Occipital lobe (tissue), 2 donors: ENCODE measurements around the gene CASTOR1. TPM values are rescaled to one million over a fixed set of nuclear protein-coding genes. Genes with fewer than 3 reads are reported as not detected.

Experiments used
- DNase-seq: peaks from one replicate; lab custom pipeline; 2025; lab: John Stamatoyannopoulos, UW
- total RNA-seq: library from RNA; depleted of rRNA; stranded (reverse); fragments of >200 nt; gene quantifications from one replicate; pipeline ENCODE4 v1.2.3, GENCODE V29; 2014

The CASTOR1 gene
- total RNA-seq, 1 donor from 2014 or later = 2.7 TPM

GRCh38 chr22:30266445-30267381, 22.6 kb downstream of the CASTOR1 start, which contains the start of gene OSM:
Gene OSM (minus strand): TSS chr22:30266851. CDS start chr22:30266799, 52 bp downstream.
- DNase-seq = no peak

DNA sequence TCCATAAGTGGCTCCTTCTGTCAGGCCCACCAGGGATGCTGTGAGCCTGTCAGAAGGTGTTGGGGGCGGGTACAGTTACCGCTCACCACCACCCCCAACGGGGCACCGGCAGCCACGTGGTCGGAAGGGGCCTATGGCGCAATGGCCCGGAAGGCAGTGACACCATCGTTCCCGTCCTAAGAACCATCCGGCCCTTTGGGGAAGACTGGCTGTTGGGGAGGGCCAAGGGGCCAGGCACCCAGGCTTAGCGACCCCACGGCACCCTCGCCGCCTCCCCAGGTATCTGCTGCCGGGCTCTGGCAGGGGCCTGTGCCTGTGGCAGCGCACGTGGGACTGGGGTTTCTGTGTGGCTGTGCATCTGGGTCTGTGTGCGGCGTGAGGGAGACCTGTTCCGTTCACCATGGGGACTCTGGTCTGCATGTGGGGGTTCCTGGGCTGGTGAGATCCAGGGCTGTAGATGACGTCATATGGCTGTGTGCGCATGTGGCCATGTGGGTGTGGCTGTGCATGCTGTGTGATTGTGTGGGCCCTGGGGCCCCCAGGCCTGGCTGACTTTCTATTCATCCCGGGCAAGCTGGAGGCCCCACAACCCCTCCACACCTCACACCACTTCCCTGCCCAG, 23.4 kb downstream of the CASTOR1 start:
- no peak for DNase-seq

- DNase-seq = no peak
Measured at GRCh38 chr22:30265131-30265720, 24.1 kb downstream of the CASTOR1 start.

DNA sequence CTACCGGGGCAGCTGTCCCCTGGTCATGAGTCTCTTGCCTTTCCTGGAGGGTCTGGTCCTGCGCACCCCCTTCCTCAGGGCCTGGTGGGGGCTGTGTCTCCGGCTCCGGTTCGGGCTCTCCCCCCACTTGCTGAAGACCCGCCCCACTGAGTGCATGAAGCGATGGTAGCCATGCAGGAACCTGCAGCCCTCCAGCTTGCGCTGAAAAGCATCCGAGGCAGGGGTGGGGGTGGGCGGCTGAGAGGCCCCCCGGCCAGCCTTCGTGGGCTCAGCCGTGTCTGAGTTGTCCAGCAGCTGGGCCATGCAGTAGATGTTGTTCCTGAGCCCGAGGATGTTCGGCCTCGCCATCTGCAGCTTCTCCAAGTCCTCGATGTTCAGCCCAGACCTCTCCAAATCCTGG, 25.4 kb downstream of the CASTOR1 start:
- DNase-seq = no peak

- peak; percentile 24 for DNase-seq
Measured at GRCh38 chr22:30262917-30263741, 26.2 kb downstream of the CASTOR1 start.

DNA sequence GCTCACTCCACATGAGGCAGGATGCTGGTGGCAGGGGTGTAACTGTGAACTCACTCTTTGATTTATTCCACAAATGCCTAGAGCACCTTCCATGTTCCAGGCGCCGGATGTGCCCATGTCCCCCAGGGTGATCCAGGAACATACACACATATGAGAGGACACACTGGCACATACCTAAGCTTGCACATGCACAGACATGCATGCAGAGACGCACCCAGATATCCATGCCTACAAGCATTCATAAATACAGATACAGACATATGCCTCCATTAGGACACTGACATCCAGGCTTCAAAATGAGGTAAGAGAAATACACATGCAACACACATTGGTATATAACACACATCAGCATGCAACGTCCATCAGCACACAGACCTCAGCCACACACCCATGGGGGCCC, 27.2 kb downstream of the CASTOR1 start:
- no peak for DNase-seq

DNA sequence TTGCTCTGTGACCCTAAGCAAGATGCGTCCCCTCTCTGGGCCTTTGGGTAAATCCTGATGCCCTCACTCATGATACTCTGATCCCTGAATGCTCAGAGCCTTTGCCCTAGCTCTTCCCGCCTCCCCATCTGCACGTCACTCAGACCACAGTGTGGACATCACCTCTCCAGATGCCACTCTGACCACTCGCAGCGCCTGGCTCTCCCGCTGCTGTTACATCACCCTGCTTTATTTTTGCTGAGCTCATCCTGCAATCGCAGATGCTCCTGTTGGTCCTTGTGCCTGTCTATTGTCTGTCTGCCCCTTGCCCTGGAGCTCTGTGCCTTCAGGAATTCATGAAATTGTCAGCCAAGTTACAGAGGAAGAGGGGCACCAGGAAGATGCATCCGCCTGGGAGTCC, 28.2 kb downstream of the CASTOR1 start:
- DNase-seq = no peak

DNA sequence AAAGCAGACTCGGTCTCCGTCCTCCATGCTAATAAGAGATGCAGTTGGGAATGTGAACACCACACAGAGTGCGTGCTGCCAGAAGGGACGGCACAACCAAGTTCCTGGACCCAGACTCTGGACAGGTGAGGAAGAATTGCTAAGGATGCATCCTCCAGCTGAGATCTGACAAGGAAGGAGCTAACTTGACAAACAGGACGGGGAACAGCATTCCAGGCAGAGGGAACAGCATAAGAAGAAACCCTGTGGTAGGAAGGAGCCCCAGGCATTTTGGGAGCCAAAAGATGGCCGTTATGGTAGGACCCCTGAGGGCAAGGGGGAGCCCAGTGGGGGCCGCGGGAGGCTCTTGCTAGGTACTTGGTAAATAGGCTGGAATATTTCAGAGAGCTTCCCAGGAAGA, 28.6 kb downstream of the CASTOR1 start:
- no peak for DNase-seq

- DNase-seq = no peak
Measured at GRCh38 chr22:30260276-30260675, 29.0 kb downstream of the CASTOR1 start.

GRCh38 chr22:30254314-30254713, 35.0 kb downstream of the CASTOR1 start:
- DNase-seq = no peak

DNA sequence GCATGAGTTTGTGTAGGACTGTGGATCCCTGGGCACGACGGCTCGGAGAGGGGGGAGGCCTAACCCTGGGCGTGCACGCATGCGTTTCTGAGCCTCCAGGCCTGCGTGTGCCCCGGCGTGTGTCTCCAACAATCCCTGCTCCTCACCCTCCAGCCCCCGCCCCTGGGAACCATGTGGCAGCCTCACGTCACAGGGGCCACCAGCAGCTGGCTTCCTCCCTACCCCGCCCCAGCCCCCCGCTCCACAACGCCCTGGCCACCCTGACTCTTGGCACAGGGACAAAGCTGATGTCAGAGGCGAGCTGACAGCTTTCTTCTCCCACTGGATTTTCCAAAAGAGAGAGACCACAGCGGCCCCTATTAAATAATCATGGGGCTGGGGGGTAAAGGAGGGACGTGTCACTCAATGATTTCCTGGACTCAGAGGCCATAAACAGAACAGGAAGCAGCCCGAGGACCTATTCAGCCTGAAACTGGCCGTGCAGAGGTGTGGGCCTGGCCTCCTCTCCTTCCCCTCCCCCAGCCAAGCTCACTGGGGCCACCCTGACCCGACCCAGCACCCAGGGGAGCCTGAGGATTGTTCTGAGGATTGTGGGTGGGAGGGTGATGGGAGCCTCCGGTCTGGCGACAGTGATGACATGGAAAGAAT, 36.0 kb downstream of the CASTOR1 start:
- peak; percentile 15 for DNase-seq

GRCh38 chr22:30252411-30253204, 36.7 kb downstream of the CASTOR1 start:
- no peak for DNase-seq

DNA sequence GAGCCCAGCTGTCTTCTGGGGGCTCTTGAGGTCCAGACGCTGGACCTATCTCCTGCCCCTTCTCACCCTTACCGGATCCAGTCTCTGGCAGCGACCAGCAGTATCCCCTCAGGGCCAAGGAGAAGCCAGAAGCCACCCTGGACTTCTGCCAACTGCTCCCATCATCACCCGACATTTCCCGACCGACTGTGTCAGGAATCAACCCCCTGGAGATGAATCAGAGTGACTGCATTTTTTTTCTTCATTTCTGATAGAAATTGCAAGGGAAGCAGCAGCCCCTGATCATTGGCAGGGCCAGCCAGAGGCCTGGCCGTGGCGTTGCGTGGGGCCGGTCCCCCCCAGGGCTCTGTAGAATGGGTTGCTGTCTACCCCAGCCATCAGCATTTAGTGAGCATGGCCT, 37.6 kb downstream of the CASTOR1 start:
- no peak for DNase-seq

DNA sequence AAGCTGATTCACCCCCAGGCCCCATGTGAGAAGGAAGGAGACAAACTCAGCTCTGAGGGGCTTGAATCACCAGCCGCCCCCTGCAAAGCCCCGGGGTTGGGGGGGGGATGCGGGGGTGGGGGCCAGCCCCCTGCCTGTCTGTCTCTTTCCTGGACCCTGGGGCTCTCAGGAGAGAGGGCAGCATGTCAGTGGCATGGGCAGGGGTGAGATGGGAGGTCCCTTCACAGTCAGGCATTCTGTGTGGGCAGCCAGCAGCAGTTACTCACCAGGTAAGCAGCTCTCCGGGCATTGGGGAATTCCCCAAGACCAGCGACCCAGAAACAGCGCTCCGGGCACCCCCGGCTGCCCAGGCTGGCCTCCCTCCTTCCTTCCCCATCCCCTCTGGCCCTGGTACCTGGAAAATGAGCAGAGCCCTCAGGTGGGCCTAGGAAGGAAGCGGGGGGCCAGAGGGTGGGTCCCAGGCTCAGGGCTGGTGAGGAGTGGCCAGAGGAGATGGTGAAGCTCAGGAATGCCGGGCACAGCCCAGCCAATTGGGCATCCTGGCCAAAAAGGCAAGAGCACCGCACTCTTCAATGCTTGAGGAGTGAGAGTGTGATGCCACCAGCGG, 38.5 kb downstream of the CASTOR1 start:
- DNase-seq = no peak

- DNase-seq = no peak
Measured at GRCh38 chr22:30250039-30250565, 39.2 kb downstream of the CASTOR1 start.

DNA sequence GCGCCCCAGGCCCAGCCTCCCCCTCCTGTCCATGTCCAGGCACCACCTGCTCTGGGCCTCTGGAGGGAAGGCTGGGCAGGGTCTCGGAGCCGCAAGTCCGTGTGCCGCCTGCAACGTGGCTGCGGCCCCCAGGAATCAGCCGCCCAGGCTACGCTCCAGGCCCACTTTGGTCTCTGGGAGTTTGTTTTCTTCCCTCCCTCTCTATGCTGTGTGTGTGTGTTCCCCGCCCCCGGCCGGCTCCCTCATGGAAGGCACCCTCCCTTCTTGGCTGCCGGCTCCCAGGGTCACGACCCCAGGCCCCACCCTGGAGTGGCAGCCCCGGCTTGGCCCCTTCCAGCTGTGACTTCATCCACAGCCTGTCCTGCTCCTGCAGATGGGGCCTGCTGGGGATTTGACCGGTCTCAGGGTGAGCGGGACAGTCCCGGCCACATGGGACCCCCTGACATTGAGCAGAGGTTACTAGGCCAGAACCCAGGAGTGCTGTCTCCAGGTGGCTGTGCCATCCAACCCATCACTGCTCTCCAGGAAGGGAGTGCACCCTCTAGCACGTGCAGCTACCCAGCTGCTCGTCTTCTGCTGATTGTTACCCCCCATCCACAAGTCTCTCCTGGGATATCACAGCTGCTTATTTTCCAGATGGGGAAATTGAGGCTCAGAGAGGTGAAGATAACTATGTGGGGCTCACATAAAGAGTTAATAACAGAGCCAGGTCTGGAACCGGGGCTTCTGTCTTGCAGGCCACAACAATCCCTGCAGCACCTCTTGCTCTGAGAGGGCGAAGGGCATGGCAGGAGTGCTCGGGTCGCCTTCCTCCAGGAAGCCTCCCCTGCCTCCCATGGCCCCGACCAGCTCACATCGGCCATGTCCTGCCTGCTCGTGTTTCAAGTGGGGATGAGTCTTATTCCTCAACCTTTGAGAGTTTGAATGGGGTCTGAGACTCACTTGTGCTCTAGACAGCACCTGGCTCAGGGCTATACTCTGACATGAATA, 40.0 kb downstream of the CASTOR1 start:
- DNase-seq = no peak

- no peak for DNase-seq
Measured at GRCh38 chr22:30248484-30248883, 40.8 kb downstream of the CASTOR1 start.

GRCh38 chr22:30247974-30248373, 41.3 kb downstream of the CASTOR1 start:
- DNase-seq = no peak
